ENCODE measurements around the gene TBC1D22A. TPM values are rescaled to one million over a fixed set of nuclear protein-coding genes. Genes with fewer than 3 reads are reported as not detected.

TBC1D22A gene
- total RNA-seq, 2 donors from 2014 or later = 21.0 to 27.9 TPM

DNA sequence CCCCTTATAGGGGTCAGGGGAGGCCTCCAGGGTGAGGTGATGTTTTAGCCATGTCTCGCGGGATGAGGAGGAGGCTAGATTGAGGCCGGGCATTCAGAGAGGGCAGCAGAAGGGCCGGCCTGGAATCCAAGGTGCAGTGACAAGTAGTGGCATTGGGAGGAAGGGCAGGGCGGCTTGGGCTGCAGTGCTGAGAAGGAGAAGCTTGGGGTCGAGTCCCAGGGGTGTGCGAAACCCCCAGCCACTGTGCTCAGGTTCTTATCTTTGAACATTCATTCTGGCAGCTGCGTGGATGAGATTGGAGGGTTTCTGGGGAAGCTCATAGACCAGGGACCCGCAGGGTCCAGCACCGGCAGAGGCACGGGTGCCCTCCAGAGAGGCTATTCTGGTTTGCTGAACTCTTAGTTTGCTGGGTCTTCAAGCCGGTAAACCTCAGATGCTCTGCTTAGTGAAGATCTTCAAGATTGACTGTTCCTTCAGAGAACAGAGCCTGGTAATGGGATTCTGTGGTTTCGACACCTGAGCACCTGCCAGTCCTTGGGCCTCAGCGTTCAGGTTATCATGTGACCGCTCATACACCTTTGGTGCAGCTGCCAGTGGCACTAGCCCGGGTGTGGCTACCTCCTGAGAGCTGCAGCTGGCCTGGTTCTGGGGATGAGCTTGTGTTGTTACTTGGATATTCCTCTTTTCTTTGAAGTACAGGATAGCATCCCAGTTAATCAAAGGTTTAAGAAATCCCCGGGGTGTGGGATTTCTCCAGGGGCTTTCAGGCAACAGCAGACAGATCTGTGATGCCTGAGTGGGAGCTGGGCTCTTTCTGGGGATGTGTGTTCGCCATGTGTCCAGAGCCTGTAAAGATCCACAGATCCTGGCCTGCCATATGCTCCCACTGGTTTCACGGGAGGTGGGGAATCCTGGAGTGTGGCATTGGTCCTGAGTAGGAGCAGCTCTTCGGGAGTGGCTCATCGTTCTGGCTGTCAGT, 152.8 kb downstream of the TBC1D22A start:
- H3K4me1 ChIP-seq (ENCODE audit: control insufficient read depth, insufficient read depth, low read length) = no peaks in the 10 kb centered on the region
- H3K36me3 ChIP-seq (ENCODE audit: control insufficient read depth, insufficient read depth, low read length) = peaks cover 22% of the 10 kb centered on the region
- H3K9ac ChIP-seq (ENCODE audit: extremely low read depth, low read length, poor library complexity, severe bottlenecking) = no peak overlapping the region
- no peak for TF ChIP-seq CTCF (conservative IDR thresholded peaks at IDR 0.05)
- no peaks in the 10 kb centered on the region for H3K27me3 Mint-ChIP-seq (ENCODE audit: insufficient read depth)
- H3K9me3 Mint-ChIP-seq = no peaks in the 10 kb centered on the region
- H3K4me3 Mint-ChIP-seq = no peak overlapping the region
- WGBS, 2 experiments (ENCODE audit: insufficient coverage in 1 of 2, insufficient read length in 1 of 2) = 94% methylated on average over 10 to 21 of the region's 21 CpGs
- peaks cover 12% of the 10 kb centered on the region for H3K4me1 Mint-ChIP-seq
- no peak overlapping the region for H3K27ac ChIP-seq (ENCODE audit: low read depth, low read length)
- no peak overlapping the region for H3K4me3 ChIP-seq (ENCODE audit: low read length)
- H3K27me3 ChIP-seq (ENCODE audit: control insufficient read depth, insufficient read depth, low read length, poor library complexity, severe bottlenecking) = no peaks in the 10 kb centered on the region
- H3K9me3 ChIP-seq (ENCODE audit: control insufficient read depth, low read length) = no peaks in the 10 kb centered on the region
- peaks cover 36% of the 10 kb centered on the region for H3K36me3 Mint-ChIP-seq (ENCODE audit: low read depth)
- no peak overlapping the region for H3K27ac Mint-ChIP-seq
- no peak for DNase-seq

DNA sequence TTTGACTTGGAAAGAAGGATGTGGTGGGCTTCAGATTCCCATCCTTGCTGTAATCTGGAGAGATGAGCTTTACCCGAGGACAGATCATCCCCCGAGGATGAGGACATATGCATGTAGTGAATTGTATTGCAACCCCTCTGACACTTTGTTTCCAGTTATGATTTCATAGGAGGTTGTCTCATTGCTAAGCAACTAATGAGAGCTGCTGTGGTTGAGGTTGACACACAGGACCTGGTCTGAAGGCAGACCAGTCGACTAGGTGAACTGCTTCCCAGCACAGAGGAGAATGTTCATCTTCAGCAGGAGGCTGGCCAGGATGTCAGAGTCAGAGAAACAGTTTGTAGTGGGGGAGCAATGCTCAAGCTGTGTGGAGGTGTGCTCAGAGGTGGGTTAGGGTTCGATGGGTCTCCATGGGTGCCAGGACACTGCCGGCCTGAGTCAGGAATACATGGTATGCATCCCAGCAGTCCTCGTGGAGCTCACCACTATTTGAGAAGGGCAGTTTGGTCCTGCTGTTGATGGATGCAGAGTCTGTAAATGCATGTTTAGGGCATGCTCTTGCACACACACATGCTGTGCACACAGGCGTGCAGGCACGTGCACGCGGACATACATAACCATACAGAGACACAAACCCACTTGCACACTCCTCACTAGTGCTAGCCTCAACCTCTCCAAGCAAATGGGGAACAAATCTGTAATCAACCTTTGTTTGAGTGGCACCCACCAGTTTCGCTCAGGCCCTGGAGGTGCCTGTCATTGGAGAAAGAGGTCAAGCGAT, 153.7 kb downstream of the TBC1D22A start:
- Mint-ChIP-seq H3K27me3 (ENCODE audit: insufficient read depth) (no peaks in the 10 kb centered on the region), H3K9me3 (no peaks in the 10 kb centered on the region), H3K4me1 (peaks cover 9% of the 10 kb centered on the region), H3K4me3 (no peak overlapping the region), H3K27ac (no peak overlapping the region), H3K36me3 (ENCODE audit: low read depth) (peaks cover 40% of the 10 kb centered on the region)
- H3K36me3 ChIP-seq (ENCODE audit: control insufficient read depth, insufficient read depth, low read length) = peaks cover 28% of the 10 kb centered on the region
- H3K9ac ChIP-seq (ENCODE audit: extremely low read depth, low read length, poor library complexity, severe bottlenecking) = no peak overlapping the region
- no peak for DNase-seq
- peaks cover 1% of the 10 kb centered on the region for H3K9me3 ChIP-seq (ENCODE audit: control insufficient read depth, low read length)
- H3K4me1 ChIP-seq (ENCODE audit: control insufficient read depth, insufficient read depth, low read length) = no peaks in the 10 kb centered on the region
- no peaks in the 10 kb centered on the region for H3K27me3 ChIP-seq (ENCODE audit: control insufficient read depth, insufficient read depth, low read length, poor library complexity, severe bottlenecking)
- WGBS, 2 experiments (ENCODE audit: insufficient coverage in 1 of 2, insufficient read length in 1 of 2) = 97% methylated on average over 11 to 12 of the region's 12 CpGs
- H3K27ac ChIP-seq (ENCODE audit: low read depth, low read length) = no peak overlapping the region
- no peak overlapping the region for H3K4me3 ChIP-seq (ENCODE audit: low read length)
- no peak for TF ChIP-seq CTCF (conservative IDR thresholded peaks at IDR 0.05)

DNA sequence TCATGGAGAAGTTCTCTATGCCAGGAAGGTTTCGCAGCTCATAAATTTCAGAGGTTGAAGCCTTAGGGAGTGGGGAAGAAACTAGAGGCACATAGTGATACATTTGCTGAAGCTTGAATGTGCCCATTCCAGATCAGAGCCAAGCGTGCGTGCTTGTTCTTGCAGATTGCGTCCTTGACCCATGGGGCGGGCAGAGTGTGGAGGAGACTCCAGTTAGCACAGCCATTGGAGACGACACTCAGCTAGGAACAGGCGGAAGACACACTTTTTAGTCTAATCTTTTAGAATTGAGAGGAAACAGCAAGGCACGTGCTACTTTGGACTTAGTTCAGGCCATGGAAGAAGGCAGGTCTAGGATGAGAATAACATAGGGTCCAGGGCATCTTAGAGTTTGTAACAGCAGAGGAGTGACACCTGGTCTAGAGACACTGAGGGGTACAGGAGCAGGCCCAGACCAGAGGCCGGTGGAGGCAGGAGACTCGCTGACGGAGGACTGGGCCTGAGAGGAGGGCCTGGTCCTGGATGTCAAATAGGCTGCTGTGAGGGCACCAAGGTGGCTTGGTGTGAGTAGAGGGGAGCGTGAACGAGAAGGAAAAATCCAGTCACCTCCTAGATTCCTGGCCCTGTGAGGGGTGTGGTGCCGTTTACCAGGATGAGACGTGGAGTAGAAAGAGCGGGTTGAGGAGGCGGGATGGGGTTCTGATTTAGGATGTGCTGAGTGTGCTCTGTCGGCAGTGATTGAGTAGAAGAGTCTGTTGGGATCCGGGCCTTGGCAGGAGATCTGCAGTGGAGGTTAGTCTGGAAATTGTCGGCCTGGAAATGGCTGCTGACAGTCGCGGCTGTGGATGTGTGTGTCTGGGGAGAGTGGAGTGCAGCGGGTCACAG, 154.7 kb downstream of the TBC1D22A start:
- WGBS, 2 experiments (ENCODE audit: insufficient coverage in 1 of 2, insufficient read length in 1 of 2) = 94 to 99% methylated on average over 20 to 23 of the region's 23 CpGs
- Histone ChIP-seq H3K9me3 (ENCODE audit: control insufficient read depth, low read length) (peaks cover 8% of the 10 kb centered on the region), H3K4me3 (ENCODE audit: low read length) (no peak overlapping the region), H3K4me1 (ENCODE audit: control insufficient read depth, insufficient read depth, low read length) (no peaks in the 10 kb centered on the region), H3K36me3 (ENCODE audit: control insufficient read depth, insufficient read depth, low read length) (peaks cover 28% of the 10 kb centered on the region), H3K9ac (ENCODE audit: extremely low read depth, low read length, poor library complexity, severe bottlenecking) (no peak overlapping the region), H3K27ac (ENCODE audit: low read depth, low read length) (no peak overlapping the region), H3K27me3 (ENCODE audit: control insufficient read depth, insufficient read depth, low read length, poor library complexity, severe bottlenecking) (no peaks in the 10 kb centered on the region)
- H3K9me3 Mint-ChIP-seq = peaks cover 6% of the 10 kb centered on the region
- no peak overlapping the region for H3K4me3 Mint-ChIP-seq
- no peaks in the 10 kb centered on the region for H3K27me3 Mint-ChIP-seq (ENCODE audit: insufficient read depth)
- H3K27ac Mint-ChIP-seq = peak overlapping the region; percentile 0
- no peak for TF ChIP-seq CTCF (conservative IDR thresholded peaks at IDR 0.05)
- peaks cover 9% of the 10 kb centered on the region for H3K4me1 Mint-ChIP-seq
- peaks cover 48% of the 10 kb centered on the region for H3K36me3 Mint-ChIP-seq (ENCODE audit: low read depth)
- no peak for DNase-seq

All from endodermal cell (in vitro differentiated cells).